ENCODE results near the gene MCAM. TPM values are rescaled to one million over a fixed set of nuclear protein-coding genes. Genes with fewer than 3 reads are reported as not detected.

Gene MCAM
- total and polyA plus RNA-seq, 4 donors: 51.9 to 174 (median 124) TPM

- H3K9me3 ChIP-seq (ENCODE audit: control insufficient read depth in 4 of 4, insufficient read depth in 3 of 4, low read length in 3 of 4): no peaks in the 10 kb centered on the region
- H3K4me1 ChIP-seq (ENCODE audit: control insufficient read depth in 5 of 5, insufficient read depth in 5 of 5, low read length in 5 of 5): peaks cover 0 to 73% (median 14%) of the 10 kb centered on the region in 5 donors
- peak overlapping the region; percentile 13 for H3K4me3 ChIP-seq
- ATAC-seq (ENCODE audit: insufficient read depth, low FRiP score) (no peak), DNase-seq (no peak)
- no peak for TF ChIP-seq CTCF (IDR thresholded peaks at IDR 0.05; ENCODE audit: control extremely low read depth, extremely low read depth)
- 50 to 69% methylated on average over 14 of the region's 14 CpGs for WGBS, 2 donors
- no peaks in the 10 kb centered on the region for H3K36me3 ChIP-seq (ENCODE audit: control insufficient read depth in 4 of 4, insufficient read depth in 4 of 4, low read length in 4 of 4)
- no peaks in the 10 kb centered on the region for H3K27me3 ChIP-seq (ENCODE audit: control insufficient read depth in 3 of 3, insufficient read depth in 3 of 3, low read length in 2 of 3)
- H3K9ac ChIP-seq (ENCODE audit: insufficient read depth in 1 of 2, low read length in 2 of 2): no peak overlapping the region
- peak overlapping the region; percentile 60 to 76 for H3K27ac ChIP-seq (ENCODE audit: low read depth in 1 of 2, low read length in 1 of 2)
These were observed 786 bp upstream of the MCAM start for GRCh38 chr11:119317592-119318239.

- H3K9me3 ChIP-seq (ENCODE audit: control insufficient read depth in 4 of 4, insufficient read depth in 3 of 4, low read length in 3 of 4): no peaks in the 10 kb centered on the region
- peak overlapping the region; percentile 69 for H3K4me3 ChIP-seq
- H3K36me3 ChIP-seq (ENCODE audit: control insufficient read depth in 4 of 4, insufficient read depth in 4 of 4, low read length in 4 of 4): peaks cover 0 to 9% (median 2%) of the 10 kb centered on the region in 4 donors
- H3K27ac ChIP-seq (ENCODE audit: low read depth in 1 of 2, low read length in 1 of 2): peak overlapping the region; percentile 77 to 80
- peaks cover 0 to 61% (median 18%) of the 10 kb centered on the region in 5 donors for H3K4me1 ChIP-seq (ENCODE audit: control insufficient read depth in 5 of 5, insufficient read depth in 5 of 5, low read length in 5 of 5)
- WGBS, 2 donors: 1 to 2% methylated on average over 36 to 46 of the region's 46 CpGs
- TF ChIP-seq CTCF (IDR thresholded peaks at IDR 0.05; ENCODE audit: control extremely low read depth, extremely low read depth): no peak
- H3K9ac ChIP-seq (ENCODE audit: insufficient read depth in 1 of 2, low read length in 2 of 2): peak overlapping the region in 1 of 2 donors; percentile 41
- DNase-seq: peak; percentile 50 to 65 (median 54)
- ATAC-seq (ENCODE audit: insufficient read depth, low FRiP score): no peak
- no peaks in the 10 kb centered on the region for H3K27me3 ChIP-seq (ENCODE audit: control insufficient read depth in 3 of 3, insufficient read depth in 3 of 3, low read length in 2 of 3)
These were observed 758 bp downstream of the MCAM start for GRCh38 chr11:119316016-119316728.

- H3K4me3 ChIP-seq: peak overlapping the region; percentile 69
- WGBS, 2 donors: 10% methylated on average over 25 to 29 of the region's 29 CpGs
- peak overlapping the region in 1 of 2 donors; percentile 41 for H3K9ac ChIP-seq (ENCODE audit: insufficient read depth in 1 of 2, low read length in 2 of 2)
- ATAC-seq (ENCODE audit: insufficient read depth, low FRiP score) (no peak), DNase-seq (peak; percentile 58 to 69 (median 65))
- H3K36me3 ChIP-seq (ENCODE audit: control insufficient read depth in 4 of 4, insufficient read depth in 4 of 4, low read length in 4 of 4): peaks cover 0 to 15% (median 2%) of the 10 kb centered on the region in 4 donors
- TF ChIP-seq CTCF (IDR thresholded peaks at IDR 0.05; ENCODE audit: control extremely low read depth, extremely low read depth): no peak
- H3K9me3 ChIP-seq (ENCODE audit: control insufficient read depth in 4 of 4, insufficient read depth in 3 of 4, low read length in 3 of 4): no peaks in the 10 kb centered on the region
- peaks cover 0 to 53% (median 18%) of the 10 kb centered on the region in 5 donors for H3K4me1 ChIP-seq (ENCODE audit: control insufficient read depth in 5 of 5, insufficient read depth in 5 of 5, low read length in 5 of 5)
- no peaks in the 10 kb centered on the region for H3K27me3 ChIP-seq (ENCODE audit: control insufficient read depth in 3 of 3, insufficient read depth in 3 of 3, low read length in 2 of 3)
- peak overlapping the region; percentile 77 to 80 for H3K27ac ChIP-seq (ENCODE audit: low read depth in 1 of 2, low read length in 1 of 2)
These were observed 1.6 kb downstream of the MCAM start for GRCh38 chr11:119315131-119316015.
